Measurements from ENCODE around the gene USP14. TPM values are rescaled to one million over a fixed set of nuclear protein-coding genes. Genes with fewer than 3 reads are reported as not detected.
"Not testable (repeated sequence)": the region's sequence is repeated elsewhere in the genome, so short reads cannot be mapped to it uniquely, and the experiment has no call there.

Gene USP14
- polyA plus RNA-seq (2013, experiment 1 of 2), result 79.1 TPM
- 85.8 TPM for polyA plus RNA-seq (2013, experiment 2 of 2)

DNA sequence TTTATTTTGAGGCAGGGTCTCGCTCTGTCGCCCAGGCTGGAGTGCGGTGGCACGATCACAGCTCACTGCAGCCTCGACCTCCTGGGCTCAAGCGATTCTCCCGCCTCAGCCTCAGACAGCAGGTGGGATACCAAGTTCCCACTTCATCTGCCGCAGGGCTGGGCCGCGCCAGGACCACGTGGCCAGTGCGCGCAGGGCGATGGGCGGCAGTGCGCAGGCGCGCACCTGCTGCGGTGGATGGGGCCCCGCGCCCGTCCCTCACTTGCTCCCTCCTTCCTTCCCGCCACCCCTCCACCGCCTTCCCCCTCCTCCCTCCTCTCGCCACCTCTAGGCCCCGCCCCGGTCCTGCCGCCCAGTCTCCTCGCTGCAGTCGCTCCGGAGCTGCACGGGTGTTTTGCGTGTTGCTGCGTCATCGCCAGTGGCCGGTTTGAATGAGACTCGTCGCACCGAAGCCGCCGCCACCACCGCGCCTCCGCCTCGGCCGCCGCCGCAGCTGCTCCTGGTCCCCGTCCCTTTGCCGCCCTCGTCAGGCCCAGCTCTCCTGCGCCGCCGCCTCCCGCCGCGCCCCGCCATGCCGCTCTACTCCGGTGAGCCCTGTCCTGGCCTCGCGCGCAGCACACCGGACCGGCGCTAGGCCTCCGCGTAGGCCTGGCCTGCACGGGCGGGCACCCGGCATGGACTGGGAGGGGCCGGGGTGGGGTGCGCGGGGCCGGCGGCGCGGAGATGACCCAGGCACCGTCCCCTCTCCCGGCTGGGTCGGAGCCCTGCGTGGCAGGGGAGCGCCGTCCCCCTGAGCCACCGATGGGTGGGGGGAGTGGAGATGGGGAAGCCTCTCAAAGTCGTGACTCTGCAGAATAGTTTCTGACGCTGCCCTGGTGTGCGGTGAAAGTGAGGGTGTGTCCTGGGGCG lies at the start of gene USP14:
Gene USP14 (plus strand): TSS at position 430 of the 909 bp plus-strand sequence. CDS start 142 bp downstream, at position 572.
- peaks cover 18% of the 10 kb centered on the region for H3K36me3 ChIP-seq (ENCODE audit: control insufficient read depth, insufficient read depth, low read length)
- no peaks in the 10 kb centered on the region for H3K9me3 ChIP-seq (ENCODE audit: control insufficient read depth, low read length)
- H3K4me3 ChIP-seq (ENCODE audit: extremely low read depth, insufficient read depth, low read length, poor library complexity, severe bottlenecking), result peak within 1 kb of the TSS; percentile 85
- H3K4me1 ChIP-seq (ENCODE audit: control insufficient read depth, insufficient read depth, low read length, poor library complexity, severe bottlenecking), result peaks cover 5% of the 10 kb centered on the region
- peak within 1 kb of the TSS; percentile 90 for H3K27ac ChIP-seq (ENCODE audit: low read depth, low read length, severe bottlenecking)
- 0 to 3% methylated on average over 44 to 59 of the region's 89 CpGs for WGBS, 2 experiments (ENCODE audit: insufficient coverage in 2 of 2)

- not testable (repeated sequence) for H3K4me1 ChIP-seq (ENCODE audit: control insufficient read depth, insufficient read depth, low read length, poor library complexity, severe bottlenecking); H3K36me3 ChIP-seq (ENCODE audit: control insufficient read depth, insufficient read depth, low read length); H3K27ac ChIP-seq (ENCODE audit: low read depth, low read length, severe bottlenecking); H3K4me3 ChIP-seq (ENCODE audit: extremely low read depth, insufficient read depth, low read length, poor library complexity, severe bottlenecking)
- WGBS, 2 experiments (ENCODE audit: insufficient coverage in 2 of 2), result no CpG with 5 or more reads among the region's 3 CpGs
- peaks cover 21% of the 10 kb centered on the region for H3K9me3 ChIP-seq (ENCODE audit: control insufficient read depth, low read length)
These were observed 49.7 kb upstream of the USP14 start for GRCh38 chr18:108665-109063.

DNA sequence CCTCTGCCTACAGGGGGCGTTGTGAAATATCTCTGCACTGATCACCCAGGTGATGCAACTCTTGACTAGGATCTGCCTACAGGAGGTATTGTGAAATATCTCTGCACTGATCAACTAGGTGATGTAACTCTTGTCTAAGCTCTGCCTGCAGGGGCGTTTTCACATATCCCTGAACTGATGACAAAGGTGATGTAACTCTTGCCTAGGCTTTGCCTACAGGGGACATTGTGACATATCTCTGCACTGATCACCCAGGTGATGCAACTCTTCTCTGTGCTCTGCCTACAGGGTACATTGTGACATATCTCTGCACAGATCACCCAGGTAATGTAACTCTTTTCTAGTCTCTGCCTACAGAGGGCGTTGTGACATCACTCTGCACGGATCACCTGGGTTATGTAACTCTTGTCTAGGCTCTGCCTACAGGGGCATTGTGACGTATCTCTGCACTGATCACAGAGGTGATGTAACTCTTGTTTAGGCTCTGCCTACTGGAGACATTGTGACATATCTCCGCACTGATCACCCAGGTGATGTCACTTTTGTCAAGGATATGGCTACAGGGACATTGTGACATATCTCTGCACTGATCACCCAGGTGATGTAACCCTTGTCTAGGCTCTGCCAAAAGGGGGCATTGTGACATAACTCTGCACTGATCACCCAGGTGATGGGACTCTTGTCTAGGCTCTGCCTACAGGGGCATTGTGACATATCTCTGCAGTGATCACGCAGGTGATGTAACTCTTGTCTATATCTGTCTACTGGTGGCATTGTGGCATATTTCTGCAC lies 49.0 kb upstream of the USP14 start:
- 30 to 36% methylated on average over 5 of the region's 7 CpGs for WGBS, 2 experiments (ENCODE audit: insufficient coverage in 2 of 2)
- not testable (repeated sequence) for H3K4me3 ChIP-seq (ENCODE audit: extremely low read depth, insufficient read depth, low read length, poor library complexity, severe bottlenecking); H3K36me3 ChIP-seq (ENCODE audit: control insufficient read depth, insufficient read depth, low read length); H3K27ac ChIP-seq (ENCODE audit: low read depth, low read length, severe bottlenecking); H3K4me1 ChIP-seq (ENCODE audit: control insufficient read depth, insufficient read depth, low read length, poor library complexity, severe bottlenecking)
- peaks cover 21% of the 10 kb centered on the region for H3K9me3 ChIP-seq (ENCODE audit: control insufficient read depth, low read length)

DNA sequence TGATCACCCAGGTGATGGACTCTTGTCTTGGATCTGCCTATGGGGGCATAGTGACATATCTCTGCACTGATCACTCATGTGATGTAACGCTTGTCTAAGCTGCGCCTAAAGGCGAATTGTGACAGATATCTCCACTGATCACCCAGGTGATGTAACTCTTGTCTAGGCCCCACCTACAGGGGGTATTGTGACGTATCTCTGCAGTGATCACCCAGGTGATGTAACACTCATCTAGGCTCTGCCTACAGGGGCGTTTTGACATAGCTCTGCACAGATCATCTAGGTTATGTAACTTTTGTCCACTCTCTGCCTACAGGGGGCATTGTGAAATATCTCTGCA lies 48.5 kb upstream of the USP14 start:
- peaks cover 21% of the 10 kb centered on the region for H3K9me3 ChIP-seq (ENCODE audit: control insufficient read depth, low read length)
- not testable (repeated sequence) for H3K4me3 ChIP-seq (ENCODE audit: extremely low read depth, insufficient read depth, low read length, poor library complexity, severe bottlenecking); H3K27ac ChIP-seq (ENCODE audit: low read depth, low read length, severe bottlenecking); H3K36me3 ChIP-seq (ENCODE audit: control insufficient read depth, insufficient read depth, low read length); H3K4me1 ChIP-seq (ENCODE audit: control insufficient read depth, insufficient read depth, low read length, poor library complexity, severe bottlenecking)
- WGBS, 2 experiments (ENCODE audit: insufficient coverage in 2 of 2), result 71 to 72% methylated on average over 5 of the region's 5 CpGs

DNA sequence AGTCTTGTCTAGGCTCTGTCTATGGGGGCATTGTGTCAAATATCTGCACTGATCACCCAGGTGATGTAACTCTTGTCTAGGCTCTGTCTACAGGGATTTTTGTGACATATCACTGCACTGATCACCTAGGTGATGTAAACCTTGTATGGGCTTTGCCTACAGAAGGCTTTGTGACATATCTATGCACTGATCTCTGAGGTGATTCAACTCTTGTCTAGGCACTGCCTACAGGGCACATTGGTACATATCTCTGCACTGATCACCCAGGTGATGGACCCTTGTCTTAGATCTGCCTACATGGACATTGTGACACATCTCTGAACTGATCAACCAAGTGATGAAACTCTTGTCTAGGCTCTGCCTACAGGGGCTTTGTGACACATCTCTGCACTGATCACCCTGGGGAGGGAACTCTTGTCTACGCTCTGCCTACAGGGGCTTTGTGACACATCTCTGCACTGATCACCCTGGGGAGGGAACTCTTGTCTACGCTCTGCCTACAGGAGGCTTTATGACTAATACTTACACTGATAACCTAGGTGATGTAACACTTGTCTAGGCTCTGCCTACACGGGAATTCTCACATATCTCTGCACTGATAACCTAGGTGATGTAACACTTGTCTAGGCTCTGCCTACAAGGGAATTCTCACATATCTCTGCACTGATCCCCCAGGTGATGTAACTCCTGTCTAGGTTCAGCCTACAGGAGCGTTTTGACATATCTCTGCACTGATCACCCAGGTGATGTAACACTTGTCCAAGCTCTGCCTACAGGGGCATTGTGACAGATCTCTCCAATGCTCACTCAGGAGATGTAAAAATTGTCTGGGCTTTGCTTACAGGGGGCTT lies 47.8 kb upstream of the USP14 start:
- H3K9me3 ChIP-seq (ENCODE audit: control insufficient read depth, low read length), result peaks cover 21% of the 10 kb centered on the region
- H3K27ac ChIP-seq (ENCODE audit: low read depth, low read length, severe bottlenecking); H3K36me3 ChIP-seq (ENCODE audit: control insufficient read depth, insufficient read depth, low read length); H3K4me1 ChIP-seq (ENCODE audit: control insufficient read depth, insufficient read depth, low read length, poor library complexity, severe bottlenecking); H3K4me3 ChIP-seq (ENCODE audit: extremely low read depth, insufficient read depth, low read length, poor library complexity, severe bottlenecking): not testable (repeated sequence)
- WGBS, 2 experiments (ENCODE audit: insufficient coverage in 2 of 2), result 53 to 63% methylated on average over 3 of the region's 4 CpGs

DNA sequence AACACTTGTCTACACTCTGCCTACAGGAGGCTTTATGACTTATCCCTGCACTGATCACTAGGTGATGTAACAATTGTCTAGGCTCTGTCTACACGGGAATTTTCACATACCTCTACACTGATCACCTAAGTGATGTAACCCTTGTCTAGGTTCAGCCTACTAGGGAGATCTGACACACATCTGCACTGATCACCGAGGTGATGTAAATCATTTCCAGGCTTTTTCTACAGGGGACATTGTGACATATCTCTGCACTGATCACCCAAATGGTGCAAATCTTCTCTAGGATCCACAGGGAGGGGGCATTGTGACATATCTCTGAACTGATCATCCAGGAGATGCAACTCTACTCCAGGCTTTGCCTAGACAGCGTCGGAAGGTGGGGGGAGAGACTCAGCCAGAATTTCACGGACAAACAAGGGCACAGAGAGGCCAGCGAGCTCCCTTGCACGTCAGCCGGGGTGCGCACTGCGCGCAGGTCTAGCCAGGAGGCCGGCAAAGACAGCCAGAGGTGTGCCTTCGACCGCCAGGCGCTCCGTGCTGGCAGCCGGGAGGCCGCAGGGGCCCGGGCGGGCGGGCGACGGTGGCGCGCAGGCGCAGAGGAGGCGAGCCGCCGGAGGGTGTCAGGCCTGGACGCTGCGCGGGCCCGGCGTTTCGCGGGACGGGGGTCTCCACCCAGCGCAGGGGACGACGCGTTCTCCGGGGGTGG lies 46.9 kb upstream of the USP14 start:
- WGBS, 2 experiments (ENCODE audit: insufficient coverage in 2 of 2), result 43 to 46% methylated on average over 22 to 24 of the region's 42 CpGs
- H3K27ac ChIP-seq (ENCODE audit: low read depth, low read length, severe bottlenecking), result peak overlapping the region; percentile 64
- peaks cover 17% of the 10 kb centered on the region for H3K9me3 ChIP-seq (ENCODE audit: control insufficient read depth, low read length)
- H3K4me1 ChIP-seq (ENCODE audit: control insufficient read depth, insufficient read depth, low read length, poor library complexity, severe bottlenecking), result no peaks in the 10 kb centered on the region
- peak overlapping the region; percentile 29 for H3K4me3 ChIP-seq (ENCODE audit: extremely low read depth, insufficient read depth, low read length, poor library complexity, severe bottlenecking)
- no peaks in the 10 kb centered on the region for H3K36me3 ChIP-seq (ENCODE audit: control insufficient read depth, insufficient read depth, low read length)

GRCh38 chr18:112015-112733 lies 46.2 kb upstream of the USP14 start:
- not testable (repeated sequence) for H3K27ac ChIP-seq (ENCODE audit: low read depth, low read length, severe bottlenecking); H3K4me3 ChIP-seq (ENCODE audit: extremely low read depth, insufficient read depth, low read length, poor library complexity, severe bottlenecking); H3K9me3 ChIP-seq (ENCODE audit: control insufficient read depth, low read length); H3K36me3 ChIP-seq (ENCODE audit: control insufficient read depth, insufficient read depth, low read length); H3K4me1 ChIP-seq (ENCODE audit: control insufficient read depth, insufficient read depth, low read length, poor library complexity, severe bottlenecking)
- 61 to 76% methylated on average over 11 to 13 of the region's 43 CpGs for WGBS, 2 experiments (ENCODE audit: insufficient coverage in 2 of 2)

- H3K4me1 ChIP-seq (ENCODE audit: control insufficient read depth, insufficient read depth, low read length, poor library complexity, severe bottlenecking); H3K4me3 ChIP-seq (ENCODE audit: extremely low read depth, insufficient read depth, low read length, poor library complexity, severe bottlenecking); H3K36me3 ChIP-seq (ENCODE audit: control insufficient read depth, insufficient read depth, low read length); H3K27ac ChIP-seq (ENCODE audit: low read depth, low read length, severe bottlenecking); H3K9me3 ChIP-seq (ENCODE audit: control insufficient read depth, low read length): not testable (repeated sequence)
- WGBS, 2 experiments (ENCODE audit: insufficient coverage in 2 of 2), result 63 to 72% methylated on average over 1 to 3 of the region's 7 CpGs
These were observed 37.7 kb upstream of the USP14 start for GRCh38 chr18:120539-121260.

- Histone ChIP-seq H3K27ac (ENCODE audit: low read depth, low read length, severe bottlenecking) (no peak overlapping the region), H3K4me3 (ENCODE audit: extremely low read depth, insufficient read depth, low read length, poor library complexity, severe bottlenecking) (no peak overlapping the region), H3K4me1 (ENCODE audit: control insufficient read depth, insufficient read depth, low read length, poor library complexity, severe bottlenecking) (no peaks in the 10 kb centered on the region), H3K9me3 (ENCODE audit: control insufficient read depth, low read length) (peaks cover 4% of the 10 kb centered on the region), H3K36me3 (ENCODE audit: control insufficient read depth, insufficient read depth, low read length) (no peaks in the 10 kb centered on the region)
- 33 to 67% methylated on average over 1 of the region's 1 CpG for WGBS, 2 experiments (ENCODE audit: insufficient coverage in 2 of 2)
These were observed 23.3 kb upstream of the USP14 start for GRCh38 chr18:135045-135444.
